Osteoblast (primary cell): Measurements from ENCODE around the gene SZRD1. TPM values are rescaled to one million over a fixed set of nuclear protein-coding genes. Genes with fewer than 3 reads are reported as not detected.

ENCODE experiments used
- DNase-seq: peaks from one replicate; pipeline ENCODE4 v3.0.0; 2011; ENCODE audit warnings: low spot score, mixed read lengths; ENCODE audit not compliant: insufficient read length; ENCODE audit errors: missing footprints
- H2AFZ ChIP-seq: 2 replicates; pipeline ENCODE4 v1.6.0; 2011; ENCODE audit warnings: mild to moderate bottlenecking, low read length
- H3K27ac ChIP-seq: 2 replicates; pipeline ENCODE4 v1.5.1; 2011; ENCODE audit warnings: mild to moderate bottlenecking, low read depth, low read length, moderate library complexity
- H3K27me3 ChIP-seq: 2 replicates; pipeline ENCODE4 v1.6.0; 2012; ENCODE audit warnings: mild to moderate bottlenecking, control low read depth, inconsistent platforms, low read length, moderate library complexity; ENCODE audit not compliant: insufficient read depth
- H3K36me3 ChIP-seq: 2 replicates; pipeline ENCODE4 v1.5.1; 2011; ENCODE audit warnings: mild to moderate bottlenecking, low read length, control low read depth, moderate library complexity; ENCODE audit not compliant: insufficient read depth
- H3K4me1 ChIP-seq: 2 replicates; pipeline ENCODE4 v1.5.1; 2011; ENCODE audit warnings: mild to moderate bottlenecking, low read length, control low read depth, moderate library complexity; ENCODE audit not compliant: insufficient read depth
- H3K4me2 ChIP-seq: 2 replicates; pipeline ENCODE4 v1.6.0; 2011; ENCODE audit warnings: mild to moderate bottlenecking, low read length; ENCODE audit not compliant: insufficient read depth
- H3K4me3 ChIP-seq: fragments of 200-600 bp; sonication (generic); 3 replicates; pipeline ENCODE4 v1.5.1; 2012; ENCODE audit warnings: mild to moderate bottlenecking, low read length, inconsistent platforms; ENCODE audit not compliant: insufficient read depth
- H3K79me2 ChIP-seq: 2 replicates; pipeline ENCODE4 v1.6.0; 2012; ENCODE audit warnings: mild to moderate bottlenecking, low read length, control low read depth, inconsistent platforms; ENCODE audit not compliant: insufficient read depth
- H3K9me3 ChIP-seq: 2 replicates; pipeline ENCODE4 v1.5.1; 2011; ENCODE audit warnings: low read depth, low read length, control low read depth
- H4K20me1 ChIP-seq: 2 replicates; pipeline ENCODE4 v1.6.0; 2012; ENCODE audit warnings: mild to moderate bottlenecking, low read length, control low read depth; ENCODE audit not compliant: insufficient read depth
- CTCF ChIP-seq: IDR thresholded peaks from 2 replicates; pipeline ENCODE4 v1.5.1; 2011; ENCODE audit warnings: mild to moderate bottlenecking, low read depth, low read length, moderate library complexity; ENCODE audit errors: extremely low read depth
- total RNA-seq: library from RNA; depleted of rRNA; stranded (reverse); fragments of >200 nt; gene quantifications from 2 replicates; pipeline ENCODE4 v1.2.3, GENCODE V29; 2012

Gene SZRD1
- total RNA-seq, 1 donor: 66.2 TPM

GRCh38 chr1:16443975-16444770 is 77.1 kb downstream of the SZRD1 start:
- no peak for DNase-seq
- no peaks in the 10 kb centered on the region for H3K9me3 ChIP-seq
- H4K20me1 ChIP-seq: peaks cover 23% of the 10 kb centered on the region
- H3K27ac ChIP-seq: no peak overlapping the region
- no peak overlapping the region for H3K4me3 ChIP-seq
- peaks cover 72% of the 10 kb centered on the region for H3K79me2 ChIP-seq
- H3K36me3 ChIP-seq: peaks cover 60% of the 10 kb centered on the region
- no peaks in the 10 kb centered on the region for H3K27me3 ChIP-seq
- H2AFZ ChIP-seq: no peak overlapping the region
- peaks cover 8% of the 10 kb centered on the region for H3K4me1 ChIP-seq
- TF ChIP-seq CTCF: no peak
- no peak overlapping the region for H3K4me2 ChIP-seq

GRCh38 chr1:16445052-16445451 is 78.0 kb downstream of the SZRD1 start:
- Histone ChIP-seq H3K4me1 (peaks cover 7% of the 10 kb centered on the region), H3K4me3 (no peak overlapping the region), H4K20me1 (peaks cover 26% of the 10 kb centered on the region), H3K4me2 (no peak overlapping the region), H3K27ac (no peak overlapping the region), H3K9me3 (no peaks in the 10 kb centered on the region), H2AFZ (no peak overlapping the region), H3K27me3 (no peaks in the 10 kb centered on the region), H3K79me2 (peaks cover 81% of the 10 kb centered on the region), H3K36me3 (peaks cover 68% of the 10 kb centered on the region)
- DNase-seq: no peak
- TF ChIP-seq CTCF: no peak

GRCh38 chr1:16446116-16446515 is 79.1 kb downstream of the SZRD1 start:
- Histone ChIP-seq H3K4me2 (no peak overlapping the region), H2AFZ (no peak overlapping the region), H3K36me3 (peaks cover 78% of the 10 kb centered on the region), H3K4me1 (peaks cover 4% of the 10 kb centered on the region), H3K4me3 (no peak overlapping the region), H3K27ac (no peak overlapping the region), H3K79me2 (peaks cover 82% of the 10 kb centered on the region), H4K20me1 (peaks cover 26% of the 10 kb centered on the region), H3K9me3 (no peaks in the 10 kb centered on the region), H3K27me3 (no peaks in the 10 kb centered on the region)
- no peak for TF ChIP-seq CTCF
- DNase-seq: no peak

GRCh38 chr1:16447641-16448040 is 80.6 kb downstream of the SZRD1 start:
- H3K36me3 ChIP-seq: peaks cover 84% of the 10 kb centered on the region
- no peak overlapping the region for H3K27ac ChIP-seq
- DNase-seq: no peak
- no peak overlapping the region for H3K4me2 ChIP-seq
- no peak for TF ChIP-seq CTCF
- no peak overlapping the region for H3K4me3 ChIP-seq
- H2AFZ ChIP-seq: no peak overlapping the region
- no peaks in the 10 kb centered on the region for H3K9me3 ChIP-seq
- peaks cover 80% of the 10 kb centered on the region for H3K79me2 ChIP-seq
- no peaks in the 10 kb centered on the region for H3K27me3 ChIP-seq
- H3K4me1 ChIP-seq: no peaks in the 10 kb centered on the region
- H4K20me1 ChIP-seq: peaks cover 21% of the 10 kb centered on the region

Other genes starting within 250 kb of the SZRD1 start
- 13.3 and 21.0 TPM in 2 replicates for gene EPHA2, start 211.2 kb upstream of the SZRD1 start, total RNA-seq
- 5.9 and 6.5 TPM in 2 replicates for gene ARHGEF19, start 154.6 kb upstream of the SZRD1 start, total RNA-seq
- 9.4 and 14.1 TPM in 2 replicates for gene CPLANE2, start 130.1 kb upstream of the SZRD1 start, total RNA-seq
- 15.0 and 16.3 TPM in 2 replicates for gene FBXO42, start 14.8 kb upstream of the SZRD1 start, total RNA-seq
- not detected in 2 replicates for gene SPATA21, start 70.2 kb downstream of the SZRD1 start, total RNA-seq
- 76.0 and 76.3 TPM in 2 replicates for gene NECAP2, start 73.5 kb downstream of the SZRD1 start, total RNA-seq
- under 0.01 TPM in 1 of 2 replicates, not detected in the other for gene RNU1-1, start 147.0 kb downstream of the SZRD1 start, total RNA-seq
- 54.6 and 71.6 TPM in 2 replicates for gene NBPF1, start 246.3 kb downstream of the SZRD1 start, total RNA-seq